ENCODE measurements around the gene CRABP2. TPM values are rescaled to one million over a fixed set of nuclear protein-coding genes. Genes with fewer than 3 reads are reported as not detected.

CRABP2 gene
- total and polyA plus RNA-seq, 2 of the 13 experiments (the other 11 are each of a cell fraction or from before 2014, with no cell fraction given) = 0.40 to 0.60 TPM

DNA sequence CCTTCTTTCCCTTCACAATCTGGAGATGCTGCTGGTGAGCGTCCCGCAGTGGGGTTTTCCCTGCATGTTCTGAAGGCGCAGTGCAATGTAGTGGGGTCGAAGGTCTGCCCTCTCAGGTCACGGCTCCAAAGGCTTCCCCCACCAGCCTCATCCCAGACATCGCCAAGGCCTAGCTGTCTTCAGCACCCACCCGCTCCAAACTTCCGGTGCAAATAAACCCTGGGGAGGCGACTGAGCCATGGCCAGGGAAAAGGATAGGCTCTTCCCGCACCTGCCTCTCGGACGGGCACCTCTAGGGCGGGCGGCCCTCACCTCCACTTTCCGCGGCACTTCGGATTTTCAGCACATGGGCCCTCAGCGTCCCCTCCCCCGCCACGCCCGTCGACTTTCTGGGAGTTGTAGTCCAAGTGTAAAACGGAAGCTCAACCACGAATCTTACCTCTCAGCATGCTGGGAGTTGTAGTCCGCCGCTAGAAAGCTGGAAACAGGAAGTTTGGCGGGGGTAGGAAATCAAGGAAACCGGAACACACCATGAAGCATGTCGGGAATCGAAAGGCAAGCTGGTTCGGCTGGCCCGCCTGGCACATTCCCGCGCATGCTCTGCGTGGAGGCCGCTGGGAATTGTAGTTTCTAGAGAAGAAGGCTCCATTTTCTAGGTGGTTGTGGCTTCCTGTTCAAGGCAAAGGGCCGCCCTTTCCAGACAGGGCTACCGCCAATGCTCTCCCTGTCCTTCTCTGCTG is 35.5 kb upstream of the CRABP2 start, which contains the start of gene MRPL24 (continued):
- TF ChIP-seq, protein P1, sequence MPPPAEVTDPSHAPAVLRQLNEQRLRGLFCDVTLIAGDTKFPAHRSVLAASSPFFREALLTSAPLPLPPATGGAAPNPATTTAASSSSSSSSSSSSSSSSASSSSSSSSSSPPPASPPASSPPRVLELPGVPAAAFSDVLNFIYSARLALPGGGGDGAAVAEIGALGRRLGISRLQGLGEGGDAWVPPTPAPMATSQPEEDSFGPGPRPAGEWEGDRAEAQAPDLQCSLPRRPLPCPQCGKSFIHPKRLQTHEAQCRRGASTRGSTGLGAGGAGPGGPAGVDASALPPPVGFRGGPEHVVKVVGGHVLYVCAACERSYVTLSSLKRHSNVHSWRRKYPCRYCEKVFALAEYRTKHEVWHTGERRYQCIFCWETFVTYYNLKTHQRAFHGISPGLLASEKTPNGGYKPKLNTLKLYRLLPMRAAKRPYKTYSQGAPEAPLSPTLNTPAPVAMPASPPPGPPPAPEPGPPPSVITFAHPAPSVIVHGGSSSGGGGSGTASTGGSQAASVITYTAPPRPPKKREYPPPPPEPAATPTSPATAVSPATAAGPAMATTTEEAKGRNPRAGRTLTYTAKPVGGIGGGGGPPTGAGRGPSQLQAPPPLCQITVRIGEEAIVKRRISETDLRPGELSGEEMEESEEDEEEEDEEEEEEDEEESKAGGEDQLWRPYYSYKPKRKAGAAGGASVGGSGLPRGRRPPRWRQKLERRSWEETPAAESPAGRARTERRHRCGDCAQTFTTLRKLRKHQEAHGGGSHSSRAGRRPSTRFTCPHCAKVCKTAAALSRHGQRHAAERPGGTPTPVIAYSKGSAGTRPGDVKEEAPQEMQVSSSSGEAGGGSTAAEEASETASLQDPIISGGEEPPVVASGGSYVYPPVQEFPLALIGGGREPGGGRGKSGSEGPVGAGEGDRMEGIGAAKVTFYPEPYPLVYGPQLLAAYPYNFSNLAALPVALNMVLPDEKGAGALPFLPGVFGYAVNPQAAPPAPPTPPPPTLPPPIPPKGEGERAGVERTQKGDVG (CRISPR knock-in tag; IDR thresholded peaks at IDR 0.05; ENCODE audit: borderline replicate concordance) = no peak
- TF ChIP-seq, protein P2, sequence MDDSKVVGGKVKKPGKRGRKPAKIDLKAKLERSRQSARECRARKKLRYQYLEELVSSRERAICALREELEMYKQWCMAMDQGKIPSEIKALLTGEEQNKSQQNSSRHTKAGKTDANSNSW (CRISPR knock-in tag; IDR thresholded peaks at IDR 0.05; ENCODE audit: borderline replicate concordance) = peak; percentile 57; the same call in 1 of the 2 replicates
- TF ChIP-seq GABPA (IDR thresholded peaks at IDR 0.05; ENCODE audit: low read depth, low read length) (peak; percentile 93), GABPA (CRISPR knock-in tag; IDR thresholded peaks at IDR 0.05; ENCODE audit: low read depth) (peak; percentile 99), ZNF564 (CRISPR knock-in tag; IDR thresholded peaks at IDR 0.05) (0 out of 2 replicates have a peak, but pooled peaks have one; percentile 64), ZNF20 (CRISPR knock-in tag; IDR thresholded peaks at IDR 0.05) (no peak), GZF1 (CRISPR knock-in tag; IDR thresholded peaks at IDR 0.05) (peak; percentile 69; the same call in 1 of the 2 replicates), ZNF839 (CRISPR knock-in tag; IDR thresholded peaks at IDR 0.05; ENCODE audit: borderline replicate concordance) (peak; percentile 33; the same call in 1 of the 2 replicates), ZNF275 (CRISPR knock-in tag; IDR thresholded peaks at IDR 0.05; ENCODE audit: borderline replicate concordance) (peak; percentile 89; the same call in 1 of the 2 replicates), AKAP8 (CRISPR knock-in tag; IDR thresholded peaks at IDR 0.05) (peak; percentile 83), MIXL1 (CRISPR knock-in tag; IDR thresholded peaks at IDR 0.05) (peak; percentile 88; the same call in 1 of the 2 replicates), ZNF709 (CRISPR knock-in tag; IDR thresholded peaks at IDR 0.05) (no peak; the same call in 1 of the 2 replicates), NAIF1 (CRISPR knock-in tag; IDR thresholded peaks at IDR 0.05; ENCODE audit: borderline replicate concordance) (peak; percentile 75; the same call in 1 of the 2 replicates), RAD21 (CRISPR knock-in tag; IDR thresholded peaks at IDR 0.05) (0 out of 2 replicates have a peak, but pooled peaks have one; percentile 35), ARNT (IDR thresholded peaks at IDR 0.05) (no peak), ZNF674 (CRISPR knock-in tag; IDR thresholded peaks at IDR 0.05; ENCODE audit: low read depth) (no peak), ZNF749 (CRISPR knock-in tag; IDR thresholded peaks at IDR 0.05; ENCODE audit: borderline replicate concordance) (no peak), ASH2L (IDR thresholded peaks at IDR 0.05; ENCODE audit: insufficient read length, low read depth, low read length) (peak; percentile 85), KMT2A (CRISPR knock-in tag; IDR thresholded peaks at IDR 0.05) (peak; percentile 78), CENPBD1 (CRISPR knock-in tag; IDR thresholded peaks at IDR 0.05; ENCODE audit: borderline replicate concordance, low read depth) (no peak), NFKB2 (CRISPR knock-in tag; IDR thresholded peaks at IDR 0.05; ENCODE audit: borderline replicate concordance) (peak; percentile 70; the same call in 1 of the 2 replicates)
- TF ChIP-seq, protein P3, sequence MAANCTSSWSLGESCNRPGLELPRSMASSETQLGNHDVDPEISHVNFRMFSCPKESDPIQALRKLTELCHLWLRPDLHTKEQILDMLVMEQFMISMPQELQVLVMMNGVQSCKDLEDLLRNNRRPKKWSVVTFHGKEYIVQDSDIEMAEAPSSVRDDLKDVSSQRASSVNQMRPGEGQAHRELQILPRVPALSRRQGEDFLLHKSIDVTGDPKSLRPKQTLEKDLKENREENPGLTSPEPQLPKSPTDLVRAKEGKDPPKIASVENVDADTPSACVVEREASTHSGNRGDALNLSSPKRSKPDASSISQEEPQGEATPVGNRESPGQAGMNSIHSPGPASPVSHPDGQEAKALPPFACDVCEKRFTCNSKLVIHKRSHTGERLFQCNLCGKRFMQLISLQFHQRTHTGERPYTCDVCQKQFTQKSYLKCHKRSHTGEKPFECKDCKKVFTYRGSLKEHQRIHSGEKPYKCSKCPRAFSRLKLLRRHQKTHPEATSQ (CRISPR knock-in tag; IDR thresholded peaks at IDR 0.05; ENCODE audit: borderline replicate concordance) = no peak; the same call in none of the 2 replicates
